HepG2 (cell line): ENCODE data around the gene OTOG. TPM values are rescaled to one million over a fixed set of nuclear protein-coding genes. Genes with fewer than 3 reads are reported as not detected.

Source experiments
- ATAC-seq: fragments of 200-7000 bp; cut with Tn5 transposase; 3 replicates; pipeline ENCODE4 v1.9.1; 2020; ENCODE audit warnings: mild to moderate bottlenecking, moderate library complexity
- BruUV-seq: library from RNA; stranded (reverse); fragments of 400-500 nt; replicated peaks from 2 replicates; lab custom pipeline; 2021; lab: Mats Ljungman, UMichigan
- CTCF ChIA-PET: fragments of 300-600 bp; formaldehyde crosslinking; extraction: SDS; loops from one replicate; lab custom pipeline; 2021; ENCODE audit warnings: low total read pairs, inconsistent platforms, low intra/inter-chr PET ratio; lab: Yijun Ruan, JAX
- POLR2A ChIA-PET: fragments of 350-600 bp; sonication (Branson Sonifier 250); formaldehyde crosslinking; loops from one replicate; lab custom pipeline; 2020; ENCODE audit warnings: antibody characterized with exemption, inconsistent platforms; lab: Yijun Ruan, JAX
- DNase-seq: peaks from one replicate; pipeline ENCODE4 v3.0.0-alpha.2; 2015; ENCODE audit warnings: low spot score
- FAIRE-seq: peaks from 3 replicates; lab custom pipeline; 2011; peaks lifted over from hg19 to GRCh38; lab: Jason Lieb, UNC
- H2AFZ ChIP-seq: one replicate; pipeline ENCODE4 v1.6.1; 2011; ENCODE audit warnings: low read length, inconsistent platforms
- H3K27ac ChIP-seq: fragments of 300-600 bp; 3 replicates; pipeline ENCODE4 v1.8.0; 2011; ENCODE audit warnings: mixed run types, mild to moderate bottlenecking, mixed read lengths, low read length, inconsistent platforms; ENCODE audit not compliant: insufficient read depth; ENCODE audit errors: extremely low read length
- H3K27me3 ChIP-seq, 2 experiments: fragments of 200-600 bp in 1 of 2; 2 replicates in 1 of 2; 3 replicates in 1 of 2; pipeline versions ENCODE4 v1.6.0 to v1.8.0; 2011; ENCODE audit warnings: low read length in 2 of 2, mild to moderate bottlenecking in 2 of 2, moderate library complexity in 2 of 2, inconsistent platforms in 1 of 2; ENCODE audit not compliant: insufficient read depth in 2 of 2, control insufficient read depth in 1 of 2
- H3K36me3 ChIP-seq, 2 experiments: fragments of 200-600 bp in 1 of 2; replicated peaks in 1 of 2; 2 replicates in 1 of 2; 3 replicates in 1 of 2; pipeline versions ENCODE4 v1.5.1 to v1.8.0; 2011; ENCODE audit warnings: low read length in 2 of 2, inconsistent platforms in 1 of 2; ENCODE audit not compliant: insufficient read depth in 2 of 2, control insufficient read depth in 1 of 2
- H3K4me1 ChIP-seq: 2 replicates; pipeline ENCODE4 v1.5.1; 2012; ENCODE audit warnings: low read length, inconsistent platforms; ENCODE audit not compliant: insufficient read depth
- H3K4me2 ChIP-seq: 2 replicates; pipeline ENCODE4 v1.6.0; 2011; ENCODE audit warnings: low read depth, low read length, inconsistent platforms
- H3K4me3 ChIP-seq, 3 experiments: fragments of 200-600 bp in 1 of 3; sonication (generic), shearing (Covaris generic) in 1 of 3; replicated peaks in 1 of 3; 2 replicates each; pipeline ENCODE4 v1.5.1; 2011 to 2016; ENCODE audit warnings: low read length in 3 of 3, inconsistent platforms in 2 of 3, low read depth in 2 of 3, mild to moderate bottlenecking in 2 of 3, control low read depth in 1 of 3, mixed read lengths in 1 of 3; ENCODE audit not compliant: insufficient read depth in 1 of 3
- H3K79me2 ChIP-seq: one replicate; pipeline ENCODE4 v1.6.1; 2011; ENCODE audit warnings: low read length, inconsistent platforms; ENCODE audit not compliant: insufficient read depth
- H3K9ac ChIP-seq: 2 replicates; pipeline ENCODE4 v1.6.0; 2011; ENCODE audit warnings: mild to moderate bottlenecking, low read depth, low read length, inconsistent platforms; ENCODE audit not compliant: insufficient read depth
- H3K9me3 ChIP-seq: 2 replicates; pipeline ENCODE4 v1.5.1; 2012; ENCODE audit warnings: mild to moderate bottlenecking, low read length
- H4K20me1 ChIP-seq: 2 replicates; pipeline ENCODE4 v1.6.0; 2011; ENCODE audit warnings: inconsistent platforms, mild to moderate bottlenecking, low read length, moderate library complexity; ENCODE audit not compliant: insufficient read depth
- ERF ChIP-seq: IDR thresholded peaks from 2 replicates; pipeline ENCODE4 v1.6.1; 2018; ENCODE audit warnings: missing biosample characterization, missing genetic modification reagents
- GATAD1 ChIP-seq: IDR thresholded peaks from 2 replicates; pipeline ENCODE4 v1.6.1; 2016; ENCODE audit warnings: missing genetic modification reagents, missing compliant biosample characterization
- KLF6 ChIP-seq: IDR thresholded peaks from 2 replicates; pipeline ENCODE4 v1.8.0; 2016; ENCODE audit warnings: missing biosample characterization, missing genetic modification reagents
- MAFK ChIP-seq, 2 experiments: IDR thresholded peaks in 1 of 2; conservative IDR thresholded peaks in 1 of 2; 2 replicates each; pipeline ENCODE4 v1.6.1; 2011; ENCODE audit warnings: improper control_type of control experiment in 2 of 2, low read length in 2 of 2
- NRL ChIP-seq: sonication (generic); formaldehyde crosslinking; IDR thresholded peaks from 2 replicates; pipeline ENCODE4 v1.5.0; 2020; ENCODE audit warnings: missing genetic modification reagents, mild to moderate bottlenecking, moderate library complexity, borderline replicate concordance
- PITX1 ChIP-seq: sonication (generic); formaldehyde crosslinking; IDR thresholded peaks from 2 replicates; pipeline ENCODE4 v1.5.1; 2020; ENCODE audit warnings: mild to moderate bottlenecking, missing genetic modification reagents
- ZFP36L1 ChIP-seq: sonication (generic); formaldehyde crosslinking; IDR thresholded peaks from 2 replicates; pipeline ENCODE4 v1.8.0; 2022; ENCODE audit warnings: mild to moderate bottlenecking, missing genetic modification reagents, moderate library complexity
- ZNF264 ChIP-seq: sonication (generic); formaldehyde crosslinking; IDR thresholded peaks from 2 replicates; pipeline ENCODE4 v1.4.0; 2020; ENCODE audit warnings: missing genetic modification reagents
- ZNF781 ChIP-seq: sonication (generic); formaldehyde crosslinking; IDR thresholded peaks from 2 replicates; pipeline ENCODE4 v1.5.1; 2020; ENCODE audit warnings: borderline replicate concordance, mild to moderate bottlenecking, missing genetic modification reagents; ENCODE audit errors: not compliant biosample characterization
- ZNF816 ChIP-seq: sonication (generic); formaldehyde crosslinking; IDR thresholded peaks from 2 replicates; pipeline ENCODE4 v1.8.0; 2022; ENCODE audit warnings: missing genetic modification reagents, mild to moderate bottlenecking, borderline replicate concordance
- WGBS: methylation state at CpG from one replicate; pipeline ENCODE4 v1.1.6; 2017; ENCODE audit warnings: low lambda C conversion rate; 5-methylcytosine and 5-hydroxymethylcytosine counted together
- in situ Hi-C: cut with HindIII; loops from 2 replicates; pipeline ENCODE4 v1.10.0; 2017; ENCODE audit warnings: low pct_unique_long_range_greater_than_20kb; ENCODE audit not compliant: extremely low pct_ligation_motif_present
- intact Hi-C: fragments of 100-400 bp; cut with micrococcal nuclease; formaldehyde crosslinking; loops from one replicate; pipeline ENCODE4 v1.10.0; 2022; ENCODE audit not compliant: unreplicated experiment
- polyA plus RNA-seq, 8 experiments: library from polyadenylated mRNA; depleted of rRNA in 3 of 8; stranded (reverse) in 7 of 8; unstranded in 1 of 8; fragments of >200 nt; fragmentation: Illumina TruSeq in 4 of 8; extraction: Trizol in 4 of 8; gene quantifications; 2 replicates each; pipeline versions ENCODE4 v1.2.1 to v1.2.3, GENCODE V29; 2011 to 2016; ENCODE audit warnings: low read depth in 4 of 8, missing spikeins in 1 of 8, mixed read lengths in 1 of 8; ENCODE audit not compliant: insufficient read depth in 1 of 8
- total RNA-seq, 5 experiments: library from RNA; depleted of rRNA; stranded (reverse); fragments of >200 nt; fragmentation: Illumina TruSeq; extraction: Trizol; gene quantifications; 2 replicates each; pipeline ENCODE4 v1.2.3, GENCODE V29; 2016; ENCODE audit warnings: low read depth in 1 of 5
- TF ChIP-seq, protein P1 (sequence below): fragments of 450-650 bp; IDR thresholded peaks from 2 replicates; pipeline ENCODE4 v1.6.1; 2016

Gene OTOG
- total and polyA plus RNA-seq, 2 of the 13 experiments (the other 11 are each of a cell fraction or from before 2014, with no cell fraction given), result not detected

DNA sequence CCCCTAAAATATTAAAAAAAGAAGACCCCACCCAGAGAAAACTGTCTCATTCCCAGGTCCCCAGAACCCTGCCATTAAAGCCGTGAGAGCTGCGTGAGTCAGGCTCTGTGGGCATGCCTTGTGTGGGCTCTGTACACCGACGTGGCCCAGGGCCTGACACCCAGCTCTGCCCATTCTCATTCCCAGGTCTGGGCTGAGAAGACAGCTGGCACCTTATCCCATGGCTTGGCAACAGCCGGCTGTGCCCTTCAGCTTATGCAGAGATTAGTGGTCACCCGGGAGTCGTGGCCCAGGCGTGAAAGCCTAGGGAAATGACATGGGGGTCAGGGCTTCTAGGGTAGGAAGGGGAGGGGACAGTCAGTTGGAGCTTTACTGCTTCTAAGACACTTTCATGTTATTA lies 31.9 kb downstream of the OTOG start:
- Histone ChIP-seq H3K9me3 (no peaks in the 10 kb centered on the region), H3K79me2 (no peaks in the 10 kb centered on the region), H3K27me3 (peaks cover 6 to 14% of the 10 kb centered on the region in 2 experiments; a peak in 2 of 5 replicates), H3K4me2 (no peak overlapping the region), H3K27ac (no peak overlapping the region), H3K36me3 (no peaks in the 10 kb centered on the region), H3K4me3 (no peak overlapping the region), H3K4me1 (no peaks in the 10 kb centered on the region), H3K9ac (no peak overlapping the region), H4K20me1 (no peaks in the 10 kb centered on the region), H2AFZ (no peak overlapping the region)
- BruUV-seq, result no TSS peak
- TF ChIP-seq ZNF264 (CRISPR knock-in tag) (no peak), NRL (CRISPR knock-in tag) (no peak), ZNF816 (CRISPR knock-in tag) (no peak), PITX1 (CRISPR knock-in tag) (no peak), MAFK (conservative IDR thresholded peaks at IDR 0.05 in 1 of 2, IDR thresholded peaks at IDR 0.05 in 1 of 2; ENCODE audit: low read length in 2 of 2) (no peak), KLF6 (CRISPR knock-in tag) (no peak), ERF (CRISPR knock-in tag) (no peak), ZNF781 (no peak), GATAD1 (CRISPR knock-in tag) (no peak), ZFP36L1 (no peak)
- TF ChIP-seq, protein P1, sequence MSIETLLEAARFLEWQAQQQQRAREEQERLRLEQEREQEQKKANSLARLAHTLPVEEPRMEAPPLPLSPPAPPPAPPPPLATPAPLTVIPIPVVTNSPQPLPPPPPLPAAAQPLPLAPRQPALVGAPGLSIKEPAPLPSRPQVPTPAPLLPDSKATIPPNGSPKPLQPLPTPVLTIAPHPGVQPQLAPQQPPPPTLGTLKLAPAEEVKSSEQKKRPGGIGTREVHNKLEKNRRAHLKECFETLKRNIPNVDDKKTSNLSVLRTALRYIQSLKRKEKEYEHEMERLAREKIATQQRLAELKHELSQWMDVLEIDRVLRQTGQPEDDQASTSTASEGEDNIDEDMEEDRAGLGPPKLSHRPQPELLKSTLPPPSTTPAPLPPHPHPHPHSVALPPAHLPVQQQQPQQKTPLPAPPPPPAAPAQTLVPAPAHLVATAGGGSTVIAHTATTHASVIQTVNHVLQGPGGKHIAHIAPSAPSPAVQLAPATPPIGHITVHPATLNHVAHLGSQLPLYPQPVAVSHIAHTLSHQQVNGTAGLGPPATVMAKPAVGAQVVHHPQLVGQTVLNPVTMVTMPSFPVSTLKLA, result no peak
- POLR2A ChIA-PET, result no interaction called here
- DNase-seq, result no peak
- in situ Hi-C loops (no loop called here), intact Hi-C loops (no loop called here)
- FAIRE-seq, result no peak
- CTCF ChIA-PET, result no interaction called here
- WGBS, result 29% methylated on average over 7 of the region's 8 CpGs
- ATAC-seq, result no peak
